Vein endothelial cell (primary cell): ENCODE measurements around the gene DCAF15. TPM values are rescaled to one million over a fixed set of nuclear protein-coding genes. Genes with fewer than 3 reads are reported as not detected.

Experiments
- total RNA-seq: library from RNA; depleted of rRNA; stranded (reverse); fragments of >200 nt; gene quantifications from 2 replicates; pipeline ENCODE4 v1.2.3, GENCODE V29; 2012

DCAF15 gene
- total RNA-seq, result 16.0 and 19.7 TPM in 2 replicates

DNA sequence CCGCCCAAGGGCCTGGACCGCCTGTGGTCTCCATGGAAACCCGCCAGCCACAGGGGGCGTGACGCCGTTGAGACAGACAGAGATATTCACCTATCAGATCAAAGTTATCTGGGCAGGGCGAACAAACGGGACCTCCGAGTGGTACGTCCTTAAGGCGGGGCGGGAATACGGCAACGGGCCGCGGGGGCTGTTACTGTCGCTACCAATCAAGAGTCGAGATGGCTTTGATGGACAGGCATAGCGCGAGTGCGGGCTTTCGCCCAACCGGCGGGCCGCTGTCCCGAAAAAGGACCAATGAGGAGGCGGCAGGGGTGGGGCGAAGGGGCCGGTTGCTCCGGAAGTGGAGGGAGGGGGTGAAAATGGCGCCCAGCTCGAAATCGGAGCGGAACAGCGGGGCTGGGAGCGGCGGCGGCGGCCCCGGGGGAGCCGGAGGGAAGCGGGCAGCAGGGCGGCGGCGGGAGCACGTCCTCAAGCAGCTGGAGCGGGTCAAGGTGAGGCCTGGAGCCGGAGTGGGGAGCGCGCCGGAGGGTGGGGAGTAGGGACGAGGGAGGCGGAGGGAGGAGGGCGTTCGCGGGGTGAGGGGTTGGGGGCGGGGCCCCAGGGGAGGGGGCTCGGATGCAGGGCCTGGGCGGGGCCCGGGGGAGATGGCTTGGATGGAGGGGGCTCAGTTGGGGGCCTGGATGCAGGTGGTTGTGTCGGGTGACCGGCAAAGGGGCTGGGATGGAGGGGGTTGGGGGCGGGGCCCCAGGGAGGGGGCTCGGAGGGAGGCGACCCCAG is at the start of gene DCAF15:
Gene DCAF15, plus strand, starts transcription at position 356 of the 777 bp plus-strand sequence. Its CDS starts 4 bp downstream, at position 360.

DNA sequence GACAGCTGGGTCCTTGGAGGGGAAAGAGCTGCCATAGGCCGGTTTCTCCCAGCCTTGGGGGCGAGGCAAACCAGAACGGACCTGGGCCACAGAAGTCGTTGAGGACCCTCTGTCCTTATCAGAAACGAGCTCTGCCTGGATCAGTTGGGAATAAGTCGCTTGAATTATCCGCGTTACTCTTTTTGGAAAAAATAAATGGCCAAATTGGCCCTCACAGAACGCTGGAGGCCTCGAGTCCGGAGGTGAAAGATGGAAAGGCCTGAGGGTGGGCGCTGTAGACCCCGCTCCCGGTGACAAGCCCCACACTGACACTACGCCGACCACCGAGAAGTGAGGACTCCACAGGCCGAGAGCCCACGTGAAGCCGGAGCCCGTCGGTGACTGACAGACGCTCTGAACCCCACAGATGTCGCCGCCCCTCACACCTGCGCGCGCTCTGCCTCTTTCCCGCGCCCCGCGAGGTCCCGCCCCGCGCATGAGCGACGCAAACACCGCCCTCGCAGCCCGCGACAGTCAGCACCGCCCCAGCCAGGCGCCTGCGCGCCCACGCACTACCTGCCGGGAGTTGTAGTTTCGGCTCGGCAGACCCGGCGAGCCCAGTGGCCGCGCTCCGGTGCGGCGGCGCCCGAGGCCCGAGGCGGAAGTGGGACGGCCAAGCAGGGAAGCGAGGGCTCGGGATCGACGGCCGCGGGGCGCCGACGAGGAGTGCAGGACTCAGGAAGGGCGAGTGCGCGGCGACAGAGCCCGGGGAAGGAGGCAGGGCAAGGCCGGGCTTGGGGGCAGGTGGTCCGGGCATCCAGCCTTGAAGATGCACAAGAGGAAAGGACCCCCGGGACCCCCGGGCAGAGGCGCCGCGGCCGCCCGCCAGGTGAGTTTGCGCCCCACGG is 46.4 kb upstream of the DCAF15 start, which contains the start of the genes BRME1 and CC2D1A:
Gene BRME1, minus strand, starts transcription at position 484 of the 887 bp plus-strand sequence. CDS start 1,225 bp downstream, outside the sequence.
Gene CC2D1A, plus strand, starts transcription at position 568 of the 887 bp plus-strand sequence. Its CDS starts 241 bp downstream, at position 809.

DNA sequence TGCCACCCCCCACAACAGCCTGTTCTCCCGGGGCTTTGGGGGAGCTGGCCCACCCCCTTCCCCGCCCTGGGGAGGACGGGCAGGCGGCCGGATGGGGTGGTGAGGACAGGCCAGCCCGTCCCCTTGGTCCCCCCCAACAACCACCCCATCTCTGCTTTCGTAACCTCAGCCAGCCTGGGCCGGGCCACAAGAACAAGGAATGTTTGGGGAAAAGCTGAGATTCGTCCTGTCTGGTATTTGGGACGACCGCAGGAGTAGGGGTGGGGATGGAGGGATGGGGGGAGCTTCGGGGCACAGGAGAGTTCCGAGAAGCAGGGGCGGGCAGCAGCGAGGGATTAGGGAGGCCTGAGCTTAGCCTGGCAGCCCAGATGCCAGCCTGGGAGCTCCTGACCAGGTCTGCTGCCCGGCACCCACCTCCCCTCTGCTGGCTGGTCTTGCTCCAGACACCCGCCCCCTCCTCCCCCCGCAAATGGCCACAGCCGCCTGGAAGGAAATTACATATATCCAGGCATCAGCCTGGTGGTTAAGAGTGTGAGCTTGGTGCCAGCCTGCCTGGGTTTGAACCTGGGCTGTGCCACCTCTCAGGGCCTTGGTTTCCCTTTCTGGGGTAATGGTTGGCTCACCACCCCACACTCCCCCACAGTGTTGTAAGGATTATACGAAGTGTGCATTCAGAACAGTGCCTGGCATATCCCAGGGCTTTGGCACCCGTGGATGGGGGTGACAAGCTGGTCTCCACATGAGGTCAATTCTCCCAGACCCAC is 13.8 kb upstream of the DCAF15 start, which contains the start of gene PODNL1:
Gene PODNL1, minus strand, starts transcription at position 117 of the 764 bp plus-strand sequence. CDS start 236 bp downstream, outside the sequence.

DNA sequence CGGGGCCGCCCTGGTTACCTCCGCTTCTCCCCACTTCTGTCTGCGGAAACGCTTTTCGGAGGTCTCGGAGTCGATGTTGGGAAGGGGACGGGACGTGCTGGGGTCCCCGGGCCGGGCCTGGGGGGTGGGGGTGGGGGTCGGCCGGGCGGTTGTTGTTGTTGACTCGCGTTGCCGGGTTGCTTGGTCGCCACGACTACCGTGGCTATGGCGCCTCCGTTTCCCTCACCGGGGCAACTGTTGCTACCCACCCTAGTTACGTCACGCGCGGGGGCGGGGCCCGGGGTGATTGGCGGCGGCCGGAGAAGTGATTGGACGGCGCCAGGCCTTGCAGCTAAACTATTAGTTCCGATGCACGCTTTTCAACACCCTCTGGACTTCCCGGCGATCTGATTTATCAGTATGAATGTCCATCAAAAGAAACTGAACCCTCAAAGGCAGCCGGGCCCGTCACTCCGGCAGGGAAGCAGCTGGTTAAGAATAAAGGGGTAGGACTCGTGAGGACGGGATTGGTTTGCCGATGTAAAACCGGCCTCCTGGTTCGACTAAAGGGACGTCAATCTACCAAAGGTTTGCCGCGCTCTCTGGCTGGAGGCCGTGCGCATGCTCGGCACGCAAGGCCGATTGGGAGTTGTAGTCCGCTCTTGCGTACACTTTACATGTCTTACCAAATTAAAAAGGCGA is 53.9 kb downstream of the DCAF15 start, which contains the start of gene RFX1:
Gene RFX1, minus strand, starts transcription at position 236 of the 681 bp plus-strand sequence. CDS start 12,477 bp downstream, outside the sequence.

Other genes starting within 250 kb of the DCAF15 start
- gene MRI1, start 188.0 kb upstream of the DCAF15 start, total RNA-seq, result 38.2 and 45.4 TPM in 2 replicates
- gene C19orf53, start 178.1 kb upstream of the DCAF15 start, total RNA-seq, result 60.8 and 79.0 TPM in 2 replicates
- gene ZSWIM4, start 157.1 kb upstream of the DCAF15 start, total RNA-seq, result 16.8 and 21.6 TPM in 2 replicates
- gene NANOS3, start 75.4 kb upstream of the DCAF15 start, total RNA-seq, result 0.33 and 0.76 TPM in 2 replicates
- gene BRME1, start 46.4 kb upstream of the DCAF15 start, total RNA-seq, result 0.65 and 0.76 TPM in 2 replicates
- gene CC2D1A, start 46.3 kb upstream of the DCAF15 start, total RNA-seq, result 13.5 and 21.2 TPM in 2 replicates
- gene PODNL1, start 14.1 kb upstream of the DCAF15 start, total RNA-seq, result under 0.01 and 0.19 TPM in 2 replicates
- 3.1 and 3.6 TPM in 2 replicates for gene RFX1, start 53.8 kb downstream of the DCAF15 start, total RNA-seq
- not detected in 2 replicates for gene RLN3, start 75.6 kb downstream of the DCAF15 start, total RNA-seq
- 4.1 and 6.5 TPM in 2 replicates for gene IL27RA, start 79.3 kb downstream of the DCAF15 start, total RNA-seq
- gene PALM3, start 109.6 kb downstream of the DCAF15 start, total RNA-seq, result not detected in 2 replicates
- gene MISP3, start 120.3 kb downstream of the DCAF15 start, total RNA-seq, result 0.10 and 0.33 TPM in 2 replicates
- gene C19orf67, start 133.3 kb downstream of the DCAF15 start, total RNA-seq, result not detected in 2 replicates
- 26.3 and 37.6 TPM in 2 replicates for gene SAMD1, start 138.2 kb downstream of the DCAF15 start, total RNA-seq
- gene PRKACA, start 165.3 kb downstream of the DCAF15 start, total RNA-seq, result 59.2 and 62.7 TPM in 2 replicates
- 11.4 and 20.4 TPM in 2 replicates for gene ASF1B, start 184.1 kb downstream of the DCAF15 start, total RNA-seq